Ovary (tissue), 3 donors: ENCODE results near the gene GINS3.

Experiments used
- CTCF ChIP-seq, 3 donors: fragments of 450-650 bp in 2 of 3; fragments of 200-600 bp in 1 of 3; IDR thresholded peaks; one replicate each; pipeline versions ENCODE4 v1.5.1 to v1.8.0; 2016 to 2022; ENCODE audit warnings: antibody characterized with exemption in 3 of 3, mild to moderate bottlenecking in 1 of 3
- POLR2A ChIP-seq: fragments of 450-650 bp; IDR thresholded peaks from one replicate; pipeline ENCODE4 v1.6.1; 2017; ENCODE audit warnings: antibody characterized with exemption, mild to moderate bottlenecking, moderate library complexity
- donor health status: DM: no; HTN: no; CAD: no.

DNA sequence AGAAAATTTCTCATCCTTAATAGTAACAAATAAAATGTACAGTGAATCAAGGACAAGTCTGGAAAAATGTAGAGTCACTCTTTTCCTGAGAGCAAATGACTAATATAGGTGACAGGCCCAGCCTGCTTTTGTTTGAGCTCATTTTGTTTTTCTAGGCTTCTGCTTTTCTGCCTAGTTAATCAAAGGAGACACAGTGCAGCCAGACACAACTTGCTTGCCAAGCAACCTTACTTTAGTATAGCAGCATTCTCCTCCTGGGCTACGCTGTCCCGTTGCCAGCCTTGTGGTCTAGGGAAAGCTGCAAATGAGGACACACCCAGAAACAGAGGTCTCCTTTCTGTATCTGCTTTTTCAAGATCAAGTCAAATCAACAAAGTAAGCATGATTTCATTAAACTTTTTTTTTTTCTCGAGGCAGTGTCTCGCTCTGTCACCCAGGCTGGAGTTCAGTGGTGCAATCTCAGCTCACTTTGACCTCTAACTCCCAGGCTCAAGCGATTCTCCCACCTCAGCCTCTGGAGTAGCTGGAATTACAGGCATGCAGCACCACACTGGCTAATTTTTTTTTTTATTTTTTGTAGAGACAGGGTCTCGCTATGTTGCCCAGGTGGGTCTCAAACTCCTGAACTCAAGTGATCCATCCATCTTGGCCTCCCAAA is 17.2 kb downstream of the GINS3 start:
- no peak for TF ChIP-seq CTCF (IDR thresholded peaks at IDR 0.05)
- TF ChIP-seq POLR2A: no peak
